ENCODE measurements around the gene ALG10B. TPM values are rescaled to one million over a fixed set of nuclear protein-coding genes. Genes with fewer than 3 reads are reported as not detected.

The ALG10B gene
- total and polyA plus RNA-seq, 9 of the 15 experiments (the other 6 are each of a cell fraction or from before 2014, with no cell fraction given), result 0.34 to 3.3 (median 2.0) TPM

GRCh38 chr12:38279756-38280155, 36.8 kb upstream of the ALG10B start:
- 4% methylated on average over 2 of the region's 2 CpGs for WGBS (ENCODE audit: insufficient coverage, low coverage, missing lambda C conversion rate)
- in situ Hi-C loops (cut with MboI), result no loop called here

More at GRCh38 chr12:38279756-38280155, 36.8 kb upstream of the ALG10B start:
- Histone ChIP-seq H3K9ac (ENCODE audit: insufficient read depth in 1 of 2, low read depth in 2 of 2, low read length in 2 of 2) (no peak overlapping the region), H3K4me3 (no peak overlapping the region), H3K79me2 (ENCODE audit: control insufficient read depth, insufficient read depth, low read length) (no peaks in the 10 kb centered on the region), H3K27ac (ENCODE audit: extremely low read depth, low read depth, low read length) (no peak overlapping the region), H3K9me1 (ENCODE audit: control insufficient read depth, insufficient read depth, low read length) (no peaks in the 10 kb centered on the region), H2AFZ (ENCODE audit: low read depth, low read length) (no peak overlapping the region), H3K4me2 (ENCODE audit: insufficient read depth, low read length) (no peak overlapping the region), H3K36me3 (ENCODE audit: control insufficient read depth, insufficient read depth, low read length) (no peaks in the 10 kb centered on the region), H3K4me1 (replicated peaks in 1 of 2; ENCODE audit: control insufficient read depth in 2 of 2, insufficient read depth in 2 of 2, low read length in 2 of 2) (no peaks in the 10 kb centered on the region), H3K9me3 (replicated peaks; ENCODE audit: control insufficient read depth, insufficient read depth, low read depth, low read length) (no peaks in the 10 kb centered on the region), H4K20me1 (replicated peaks; ENCODE audit: control insufficient read depth, insufficient read depth, low read length) (no peaks in the 10 kb centered on the region), H3K27me3 (ENCODE audit: control insufficient read depth in 2 of 2, insufficient read depth in 2 of 2, low read length in 2 of 2) (no peaks in the 10 kb centered on the region)
- ATAC-seq, result no peak
- no peak for FAIRE-seq
- ChIA-PET POLR2A (no interaction called here), CTCF (ENCODE audit: low intra/inter-chr PET ratio) (no interaction called here)
- intact Hi-C loops (cut with micrococcal nuclease), result no loop called here
- DNase-seq (ENCODE audit: extremely low read depth in 1 of 4, low spot score in 3 of 4), result no peak
- no TSS peak for BruUV-seq (replicated peaks)
- TF ChIP-seq OTX1 (CRISPR knock-in tag; IDR thresholded peaks at IDR 0.05), result no peak
- TF ChIP-seq MECOM (CRISPR knock-in tag; IDR thresholded peaks at IDR 0.05), result no peak
- no peak for TF ChIP-seq FOXO4 (CRISPR knock-in tag; IDR thresholded peaks at IDR 0.05)
- TF ChIP-seq FUS (optimal IDR thresholded peaks at IDR 0.05; ENCODE audit: low read depth, low read length), result no peak
- no peak for TF ChIP-seq SREBF1 (IDR thresholded peaks at IDR 0.05; ENCODE audit: borderline replicate concordance, low read depth, low read length)
- TF ChIP-seq NFXL1 (CRISPR knock-in tag; IDR thresholded peaks at IDR 0.05), result no peak
- no peak for TF ChIP-seq FOXK2 (conservative IDR thresholded peaks at IDR 0.05 in 1 of 2, IDR thresholded peaks at IDR 0.05 in 1 of 2; ENCODE audit: low read depth in 2 of 2)
- no peak for TF ChIP-seq RAD51 (IDR thresholded peaks at IDR 0.05; ENCODE audit: borderline replicate concordance, low read depth)
- no peak for TF ChIP-seq MAFF (IDR thresholded peaks at IDR 0.05; ENCODE audit: low read length)
- no peak for TF ChIP-seq BRCA1 (IDR thresholded peaks at IDR 0.05)
- no peak for TF ChIP-seq BRCA1 (CRISPR knock-in tag; IDR thresholded peaks at IDR 0.05)
- no peak for TF ChIP-seq MAFK (IDR thresholded peaks at IDR 0.05; ENCODE audit: low read length)

Measured in K562 (cell line).